ENCODE measurements around the gene PHF3.

- TF ChIP-seq POLR2AphosphoS5 (IDR thresholded peaks at IDR 0.05; ENCODE audit: low read depth, low read length) (no peak), TAF1 (IDR thresholded peaks at IDR 0.05; ENCODE audit: borderline replicate concordance, insufficient read depth, low read length) (no peak), SIN3A (IDR thresholded peaks at IDR 0.05; ENCODE audit: borderline replicate concordance, insufficient read depth, low read length) (no peak), FOXP2 (optimal IDR thresholded peaks at IDR 0.05; ENCODE audit: borderline replicate concordance, extremely low read depth, extremely low read length, insufficient read depth) (no peak)
- TF ChIP-seq, protein P1, sequence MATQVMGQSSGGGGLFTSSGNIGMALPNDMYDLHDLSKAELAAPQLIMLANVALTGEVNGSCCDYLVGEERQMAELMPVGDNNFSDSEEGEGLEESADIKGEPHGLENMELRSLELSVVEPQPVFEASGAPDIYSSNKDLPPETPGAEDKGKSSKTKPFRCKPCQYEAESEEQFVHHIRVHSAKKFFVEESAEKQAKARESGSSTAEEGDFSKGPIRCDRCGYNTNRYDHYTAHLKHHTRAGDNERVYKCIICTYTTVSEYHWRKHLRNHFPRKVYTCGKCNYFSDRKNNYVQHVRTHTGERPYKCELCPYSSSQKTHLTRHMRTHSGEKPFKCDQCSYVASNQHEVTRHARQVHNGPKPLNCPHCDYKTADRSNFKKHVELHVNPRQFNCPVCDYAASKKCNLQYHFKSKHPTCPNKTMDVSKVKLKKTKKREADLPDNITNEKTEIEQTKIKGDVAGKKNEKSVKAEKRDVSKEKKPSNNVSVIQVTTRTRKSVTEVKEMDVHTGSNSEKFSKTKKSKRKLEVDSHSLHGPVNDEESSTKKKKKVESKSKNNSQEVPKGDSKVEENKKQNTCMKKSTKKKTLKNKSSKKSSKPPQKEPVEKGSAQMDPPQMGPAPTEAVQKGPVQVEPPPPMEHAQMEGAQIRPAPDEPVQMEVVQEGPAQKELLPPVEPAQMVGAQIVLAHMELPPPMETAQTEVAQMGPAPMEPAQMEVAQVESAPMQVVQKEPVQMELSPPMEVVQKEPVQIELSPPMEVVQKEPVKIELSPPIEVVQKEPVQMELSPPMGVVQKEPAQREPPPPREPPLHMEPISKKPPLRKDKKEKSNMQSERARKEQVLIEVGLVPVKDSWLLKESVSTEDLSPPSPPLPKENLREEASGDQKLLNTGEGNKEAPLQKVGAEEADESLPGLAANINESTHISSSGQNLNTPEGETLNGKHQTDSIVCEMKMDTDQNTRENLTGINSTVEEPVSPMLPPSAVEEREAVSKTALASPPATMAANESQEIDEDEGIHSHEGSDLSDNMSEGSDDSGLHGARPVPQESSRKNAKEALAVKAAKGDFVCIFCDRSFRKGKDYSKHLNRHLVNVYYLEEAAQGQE (IDR thresholded peaks at IDR 0.05; ENCODE audit: insufficient read depth in 1 of 2, low read depth in 2 of 2, low read length in 2 of 2) = no peak
Measured at GRCh38 chr6:63674635-63675034, 39.0 kb downstream of the PHF3 start.
